ENCODE results near the gene RPS15. TPM values are rescaled to one million over a fixed set of nuclear protein-coding genes. Genes with fewer than 3 reads are reported as not detected.

The RPS15 gene
- total RNA-seq, 1 donor from 2014 or later = 854 TPM

GRCh38 chr19:1453525-1454364, 15.5 kb downstream of the RPS15 start:
- no peak for TF ChIP-seq CTCF (IDR thresholded peaks at IDR 0.05)
- Histone ChIP-seq H3K36me3 (no peaks in the 10 kb centered on the region), H3K27ac (no peak overlapping the region), H3K4me1 (peaks cover 21% of the 10 kb centered on the region), H3K9me3 (no peaks in the 10 kb centered on the region), H3K4me3 (no peak overlapping the region), H3K27me3 (ENCODE audit: low read depth) (peaks cover 97% of the 10 kb centered on the region)
- no peak for DNase-seq
- ATAC-seq = no peak
- intact Hi-C loops (cut with DNase I) = no loop called here

GRCh38 chr19:1455002-1455335, 16.8 kb downstream of the RPS15 start:
- Histone ChIP-seq H3K27me3 (ENCODE audit: low read depth) (peaks cover 85% of the 10 kb centered on the region), H3K4me3 (no peak overlapping the region), H3K36me3 (no peaks in the 10 kb centered on the region), H3K27ac (no peak overlapping the region), H3K9me3 (no peaks in the 10 kb centered on the region), H3K4me1 (peaks cover 21% of the 10 kb centered on the region)
- intact Hi-C loops (cut with DNase I) = no loop called here
- ATAC-seq (no peak), DNase-seq (no peak)
- no peak for TF ChIP-seq CTCF (IDR thresholded peaks at IDR 0.05)

GRCh38 chr19:1455336-1456120, 17.3 kb downstream of the RPS15 start:
- TF ChIP-seq CTCF (IDR thresholded peaks at IDR 0.05) = no peak
- H3K9me3 ChIP-seq = no peaks in the 10 kb centered on the region
- ATAC-seq (peak; percentile 50 to 57), DNase-seq (no peak)
- no peaks in the 10 kb centered on the region for H3K36me3 ChIP-seq
- H3K27me3 ChIP-seq (ENCODE audit: low read depth) = peaks cover 79% of the 10 kb centered on the region
- peaks cover 21% of the 10 kb centered on the region for H3K4me1 ChIP-seq
- intact Hi-C loops (cut with DNase I) = no loop called here
- no peak overlapping the region for H3K4me3 ChIP-seq
- H3K27ac ChIP-seq = no peak overlapping the region

- Histone ChIP-seq H3K4me3 (no peak overlapping the region), H3K4me1 (peaks cover 21% of the 10 kb centered on the region), H3K27me3 (ENCODE audit: low read depth) (peaks cover 72% of the 10 kb centered on the region), H3K36me3 (no peaks in the 10 kb centered on the region), H3K9me3 (no peaks in the 10 kb centered on the region), H3K27ac (no peak overlapping the region)
- no peak for TF ChIP-seq CTCF (IDR thresholded peaks at IDR 0.05)
- DNase-seq (no peak), ATAC-seq (peak in 1 of 2 donors; percentile 1)
- intact Hi-C loops (cut with DNase I) = no loop called here
Observed at GRCh38 chr19:1456121-1456900, 18.1 kb downstream of the RPS15 start.

GRCh38 chr19:1457031-1457739, 19.0 kb downstream of the RPS15 start:
- no peak for DNase-seq

More at GRCh38 chr19:1457031-1457739, 19.0 kb downstream of the RPS15 start:
- H3K9me3 ChIP-seq = no peaks in the 10 kb centered on the region
- H3K27ac ChIP-seq = no peak overlapping the region
- intact Hi-C loops (cut with DNase I) = no loop called here
- H3K4me3 ChIP-seq = no peak overlapping the region
- peaks cover 63% of the 10 kb centered on the region for H3K27me3 ChIP-seq (ENCODE audit: low read depth)
- H3K36me3 ChIP-seq = no peaks in the 10 kb centered on the region
- ATAC-seq = no peak
- peaks cover 21% of the 10 kb centered on the region for H3K4me1 ChIP-seq
- no peak for TF ChIP-seq CTCF (IDR thresholded peaks at IDR 0.05)

Measured in lower lobe of right lung (tissue), 2 donors.